Measurements from ENCODE around the gene STAT2.

- TF ChIP-seq, protein P1, sequence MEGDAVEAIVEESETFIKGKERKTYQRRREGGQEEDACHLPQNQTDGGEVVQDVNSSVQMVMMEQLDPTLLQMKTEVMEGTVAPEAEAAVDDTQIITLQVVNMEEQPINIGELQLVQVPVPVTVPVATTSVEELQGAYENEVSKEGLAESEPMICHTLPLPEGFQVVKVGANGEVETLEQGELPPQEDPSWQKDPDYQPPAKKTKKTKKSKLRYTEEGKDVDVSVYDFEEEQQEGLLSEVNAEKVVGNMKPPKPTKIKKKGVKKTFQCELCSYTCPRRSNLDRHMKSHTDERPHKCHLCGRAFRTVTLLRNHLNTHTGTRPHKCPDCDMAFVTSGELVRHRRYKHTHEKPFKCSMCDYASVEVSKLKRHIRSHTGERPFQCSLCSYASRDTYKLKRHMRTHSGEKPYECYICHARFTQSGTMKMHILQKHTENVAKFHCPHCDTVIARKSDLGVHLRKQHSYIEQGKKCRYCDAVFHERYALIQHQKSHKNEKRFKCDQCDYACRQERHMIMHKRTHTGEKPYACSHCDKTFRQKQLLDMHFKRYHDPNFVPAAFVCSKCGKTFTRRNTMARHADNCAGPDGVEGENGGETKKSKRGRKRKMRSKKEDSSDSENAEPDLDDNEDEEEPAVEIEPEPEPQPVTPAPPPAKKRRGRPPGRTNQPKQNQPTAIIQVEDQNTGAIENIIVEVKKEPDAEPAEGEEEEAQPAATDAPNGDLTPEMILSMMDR (IDR thresholded peaks at IDR 0.05) = peak; percentile 28 to 71 (median 65)
- TF ChIP-seq POLR2A (IDR thresholded peaks at IDR 0.05) (peak; percentile 79), POLR2AphosphoS5 (IDR thresholded peaks at IDR 0.05) (peak; percentile 85 to 94 (median 88))
These were observed 26.0 kb downstream of the STAT2 start, which contains the start of gene PAN2 for GRCh38 chr12:56333679-56334489.
